GM04503 (cell line): ENCODE results near the gene SURF4.
"Not testable (repeated sequence)": the region's sequence is repeated elsewhere in the genome, so short reads cannot be mapped to it uniquely, and the experiment has no call there.

Source experiments
- DNase-seq: peaks from one replicate; pipeline ENCODE4 v3.0.0-alpha.2; 2012; ENCODE audit warnings: low read depth

The SURF4 gene

GRCh38 chr9:133334161-133334560 is 41.7 kb downstream of the SURF4 start:
- DNase-seq, result no peak

- DNase-seq, result no peak
Measured at GRCh38 chr9:133333566-133333965, 42.3 kb downstream of the SURF4 start.

DNA sequence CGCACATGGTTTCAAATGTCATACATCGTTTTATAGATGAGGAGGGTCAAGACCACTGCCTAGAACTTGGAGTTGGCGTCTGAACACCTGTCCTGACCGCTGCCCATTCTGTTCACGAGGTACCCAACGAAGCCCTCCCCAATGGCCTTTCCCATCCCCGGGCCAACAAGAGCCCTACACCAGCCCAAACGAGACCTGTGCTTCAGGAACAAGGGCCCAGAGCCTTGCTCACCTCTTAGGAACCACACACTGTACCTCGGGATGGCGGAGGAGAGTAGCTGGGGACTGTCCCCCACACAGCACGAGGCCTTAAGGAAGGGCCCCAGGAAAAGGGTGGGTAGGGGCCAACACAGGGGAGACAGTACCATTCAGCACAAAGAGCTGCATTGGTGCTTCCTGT is 42.8 kb downstream of the SURF4 start:
- no peak for DNase-seq

GRCh38 chr9:133332381-133332730 is 43.5 kb downstream of the SURF4 start:
- no peak for DNase-seq

GRCh38 chr9:133331641-133332380 is 44.0 kb downstream of the SURF4 start:
- DNase-seq, result no peak

DNA sequence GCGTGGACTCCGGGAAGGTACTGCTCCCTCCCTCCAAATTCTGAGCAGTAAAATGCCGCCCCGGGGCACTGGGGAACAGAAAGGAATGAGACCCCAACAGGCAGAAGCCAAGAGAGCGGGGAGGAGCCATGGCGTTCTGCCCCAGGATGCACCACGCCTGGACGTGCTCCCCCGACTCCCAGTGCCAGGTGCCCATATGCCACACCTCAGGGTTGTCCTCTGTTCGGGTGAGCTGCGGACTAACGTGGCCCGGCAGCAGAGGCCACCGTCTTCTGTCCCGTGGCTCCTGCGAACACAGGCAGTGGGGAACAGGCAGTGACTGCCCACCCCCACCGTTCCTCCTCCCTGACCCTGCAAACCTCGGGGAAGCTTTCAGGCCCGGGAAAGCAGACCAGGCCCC is 44.6 kb downstream of the SURF4 start:
- no peak for DNase-seq

DNA sequence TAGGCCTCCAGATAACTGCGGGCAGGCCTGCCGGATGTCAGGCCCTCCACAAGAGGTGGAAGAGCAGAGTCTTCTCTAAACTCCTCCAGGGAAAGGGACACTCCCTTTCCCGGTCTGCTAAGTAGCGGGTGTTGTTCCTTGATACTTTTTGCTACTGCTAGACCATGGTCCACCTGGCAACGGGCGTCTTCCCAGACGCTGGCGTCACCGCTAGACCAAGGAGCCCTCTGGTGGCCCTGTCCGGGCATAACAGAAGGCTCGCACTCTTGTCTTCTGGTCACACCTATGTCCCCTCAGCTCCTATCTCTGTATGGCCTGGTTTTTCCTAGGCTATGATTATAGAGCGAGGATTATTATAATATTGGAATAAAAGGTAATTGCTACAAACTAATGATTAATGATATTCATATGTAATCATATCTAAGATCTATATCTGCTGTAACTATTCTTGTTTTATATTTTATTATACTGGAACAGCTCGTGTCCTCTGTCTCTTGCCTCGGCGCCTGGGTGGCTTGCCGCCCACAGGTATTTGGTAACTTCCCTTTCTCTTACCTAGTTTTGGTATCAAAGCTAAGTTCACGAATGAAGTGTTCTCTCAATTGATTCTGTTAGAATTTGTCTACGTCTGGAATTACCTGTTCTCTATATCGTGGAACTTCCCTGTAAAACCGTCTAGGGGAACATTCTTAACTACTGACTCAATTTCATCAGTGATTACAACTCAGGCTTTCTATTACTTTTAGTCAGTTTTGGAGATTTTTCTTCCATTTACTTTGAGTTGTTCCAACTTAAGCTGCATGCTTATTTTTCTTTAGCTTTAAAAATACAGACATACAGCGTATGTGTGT is 46.3 kb downstream of the SURF4 start:
- DNase-seq, result not testable (repeated sequence)

- DNase-seq, result no peak
Measured at GRCh38 chr9:133327834-133328484, 47.9 kb downstream of the SURF4 start.

- DNase-seq, result not testable (repeated sequence)
Measured at GRCh38 chr9:133327021-133327420, 48.8 kb downstream of the SURF4 start.

- no peak for DNase-seq
Measured at GRCh38 chr9:133323991-133324703, 51.7 kb downstream of the SURF4 start.

DNA sequence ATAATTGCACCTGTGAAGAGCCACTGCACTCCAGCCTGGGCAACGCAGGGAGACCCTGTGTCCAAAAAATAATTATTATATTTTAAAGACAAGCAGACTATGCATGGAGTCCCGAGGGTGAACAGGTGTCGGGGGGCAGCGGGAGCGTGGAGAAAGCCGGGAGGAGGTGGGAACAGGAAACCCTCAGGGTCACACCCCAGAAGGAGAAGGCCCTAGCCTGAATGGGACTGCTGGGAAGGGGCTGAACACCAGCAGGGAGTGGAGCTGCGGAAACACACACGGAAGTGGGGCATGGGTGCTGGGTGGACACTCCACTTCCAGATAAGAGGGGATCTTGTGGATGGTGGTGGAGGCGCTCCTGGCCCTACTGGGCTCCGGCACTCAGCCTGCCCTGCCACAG is 52.6 kb downstream of the SURF4 start:
- DNase-seq, result no peak

DNA sequence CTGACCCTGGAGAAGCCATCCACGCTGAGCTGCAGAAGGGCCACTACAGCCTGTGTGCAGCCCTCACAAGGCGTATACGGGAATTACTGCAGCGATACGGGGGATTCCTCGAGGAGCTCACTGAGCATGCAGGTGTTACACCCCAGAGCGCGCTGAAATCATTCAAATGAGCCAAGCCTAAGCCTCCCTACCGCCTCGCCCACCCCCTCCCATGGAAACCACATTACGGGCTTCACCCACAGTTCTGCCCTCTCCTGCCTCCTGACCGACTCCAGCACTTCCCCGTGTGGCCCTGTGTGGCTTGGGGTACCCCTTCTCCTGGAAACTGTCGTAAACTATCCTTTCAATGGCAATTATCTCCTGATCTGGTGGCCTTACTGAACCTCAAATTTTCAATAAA is 53.2 kb downstream of the SURF4 start:
- DNase-seq, result no peak

- no peak for DNase-seq
Measured at GRCh38 chr9:133321411-133321935, 54.4 kb downstream of the SURF4 start.

DNA sequence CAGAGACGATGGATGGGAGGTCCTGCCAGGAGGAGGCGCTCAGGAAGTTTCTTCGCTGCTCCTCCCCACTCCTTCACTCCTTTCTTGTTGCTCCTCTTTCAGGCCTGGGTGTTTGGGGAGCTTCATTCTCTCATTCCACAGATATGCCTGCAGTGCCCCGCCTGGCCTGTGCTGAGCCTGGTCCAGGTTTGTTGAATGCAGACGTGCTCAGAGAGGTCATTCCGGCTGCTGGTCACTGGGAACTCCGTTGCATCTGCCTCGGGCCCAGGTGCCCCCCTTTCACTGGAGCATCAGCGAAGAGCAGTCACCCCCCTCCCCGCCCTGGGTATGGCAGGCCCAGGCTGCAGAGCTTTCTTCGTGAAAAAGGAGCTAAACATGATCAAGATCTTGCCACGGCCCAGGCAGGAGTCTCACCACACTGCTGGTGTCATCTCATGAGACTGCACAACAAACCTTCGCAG is 55.4 kb downstream of the SURF4 start:
- no peak for DNase-seq

DNA sequence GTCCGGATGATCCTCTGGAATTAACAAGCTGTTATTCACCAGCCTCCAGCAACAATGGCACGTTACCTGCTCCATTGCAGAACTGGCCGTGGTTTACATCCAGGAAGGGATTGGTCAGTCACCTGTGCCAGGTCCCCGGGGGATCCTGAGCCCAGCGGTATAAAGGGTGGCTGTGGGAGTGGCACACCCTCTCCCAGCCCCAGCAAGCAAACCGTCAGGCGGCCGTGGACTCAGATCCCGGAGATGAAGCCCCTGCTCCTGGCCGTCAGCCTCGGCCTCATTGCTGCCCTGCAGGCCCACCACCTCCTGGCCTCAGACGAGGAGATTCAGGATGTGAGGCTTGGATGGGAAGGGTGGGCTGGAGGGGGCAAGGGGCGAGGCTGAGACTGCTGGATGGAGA is 58.3 kb downstream of the SURF4 start:
- DNase-seq, result not testable (repeated sequence)

- DNase-seq, result no peak
Measured at GRCh38 chr9:133315997-133316396, 59.9 kb downstream of the SURF4 start.
